CD4-positive, alpha-beta memory T cell (primary cell): ENCODE results near the gene ERC2. TPM values are rescaled to one million over a fixed set of nuclear protein-coding genes. Genes with fewer than 3 reads are reported as not detected.

ENCODE experiments used
- CTCF ChIA-PET: fragments of 350-600 bp; sonication (Branson Sonifier 250); formaldehyde crosslinking; loops from one replicate; lab custom pipeline; 2021; ENCODE audit warnings: inconsistent platforms; ENCODE audit not compliant: partially characterized antibody; lab: Charles Lee
- POLR2A ChIA-PET: fragments of 350-600 bp; sonication (Branson Sonifier 250); formaldehyde crosslinking; loops from one replicate; lab custom pipeline; 2021; ENCODE audit not compliant: partially characterized antibody; lab: Charles Lee
- DNase-seq, 5 donors: peaks; one replicate each; pipeline versions ENCODE4 v3.0.0 to v3.0.0-alpha.2; 2020 to 2022; ENCODE audit warnings: mixed read lengths in 1 of 5
- H3K27ac ChIP-seq: one replicate; pipeline ENCODE4 v1.7.0; 2013; ENCODE audit warnings: low read depth, low read length
- H3K27me3 ChIP-seq: 2 replicates; pipeline ENCODE4 v1.7.0; 2013; ENCODE audit warnings: mild to moderate bottlenecking, low read length, moderate library complexity; ENCODE audit not compliant: insufficient read depth
- H3K36me3 ChIP-seq: 2 replicates; pipeline ENCODE4 v1.7.0; 2013; ENCODE audit warnings: mild to moderate bottlenecking, low read length, moderate library complexity; ENCODE audit not compliant: insufficient read depth
- H3K4me1 ChIP-seq: 2 replicates; pipeline ENCODE4 v1.7.0; 2013; ENCODE audit warnings: mild to moderate bottlenecking, low read length, moderate library complexity; ENCODE audit not compliant: insufficient read depth
- H3K4me3 ChIP-seq, 2 donors: one replicate each; pipeline ENCODE4 v1.7.0; 2013; ENCODE audit warnings: low read length in 2 of 2, mild to moderate bottlenecking in 1 of 2
- H3K9me3 ChIP-seq, 2 donors: one replicate each; pipeline ENCODE4 v1.7.0; 2013; ENCODE audit warnings: low read length in 2 of 2, control low read depth in 1 of 2; ENCODE audit not compliant: control insufficient read depth in 1 of 2
- H3K27ac Mint-ChIP-seq, 7 donors: one replicate each; pipeline ENCODE4 v1.8.0; 2020 to 2021; ENCODE audit warnings: mixed read lengths in 7 of 7, mild to moderate bottlenecking in 6 of 7, inconsistent platforms in 3 of 7, moderate library complexity in 3 of 7
- H3K27me3 Mint-ChIP-seq, 2 donors: one replicate each; pipeline ENCODE4 v1.8.0; 2020 to 2021; ENCODE audit warnings: mixed read lengths in 2 of 2
- H3K36me3 Mint-ChIP-seq, 2 donors: one replicate each; pipeline ENCODE4 v1.8.0; 2020 to 2021; ENCODE audit warnings: mixed read lengths in 2 of 2, inconsistent platforms in 1 of 2, mild to moderate bottlenecking in 1 of 2
- H3K4me1 Mint-ChIP-seq, 4 donors: one replicate each; pipeline ENCODE4 v1.8.0; 2020 to 2021; ENCODE audit warnings: mixed read lengths in 4 of 4, mild to moderate bottlenecking in 1 of 4
- H3K4me3 Mint-ChIP-seq, 8 donors: one replicate each; pipeline ENCODE4 v1.8.0; 2020 to 2021; ENCODE audit warnings: mixed read lengths in 8 of 8, mild to moderate bottlenecking in 7 of 8, moderate library complexity in 6 of 8, inconsistent platforms in 3 of 8
- H3K9me3 Mint-ChIP-seq, 8 donors: one replicate each; pipeline ENCODE4 v1.8.0; 2020 to 2021; ENCODE audit warnings: mixed read lengths in 8 of 8, mild to moderate bottlenecking in 5 of 8, inconsistent platforms in 3 of 8, moderate library complexity in 1 of 8
- intact Hi-C: fragments of 100-400 bp; cut with micrococcal nuclease; formaldehyde crosslinking; loops from one replicate; pipeline ENCODE4 v1.15.1; 2023
- polyA plus RNA-seq, 2 donors: library from polyadenylated mRNA; unstranded; fragments of 300-500 nt; fragmentation: Illumina TruSeq; gene quantifications; one replicate each; pipeline ENCODE4 v1.2.3, GENCODE V29; 2021
- total RNA-seq, 2 experiments: library from RNA; stranded (reverse); gene quantifications; one replicate each; pipeline ENCODE4 v1.2.3, GENCODE V29; 2021

Gene ERC2
- total and polyA plus RNA-seq, 4 experiments from 2014 or later = not detected

DNA sequence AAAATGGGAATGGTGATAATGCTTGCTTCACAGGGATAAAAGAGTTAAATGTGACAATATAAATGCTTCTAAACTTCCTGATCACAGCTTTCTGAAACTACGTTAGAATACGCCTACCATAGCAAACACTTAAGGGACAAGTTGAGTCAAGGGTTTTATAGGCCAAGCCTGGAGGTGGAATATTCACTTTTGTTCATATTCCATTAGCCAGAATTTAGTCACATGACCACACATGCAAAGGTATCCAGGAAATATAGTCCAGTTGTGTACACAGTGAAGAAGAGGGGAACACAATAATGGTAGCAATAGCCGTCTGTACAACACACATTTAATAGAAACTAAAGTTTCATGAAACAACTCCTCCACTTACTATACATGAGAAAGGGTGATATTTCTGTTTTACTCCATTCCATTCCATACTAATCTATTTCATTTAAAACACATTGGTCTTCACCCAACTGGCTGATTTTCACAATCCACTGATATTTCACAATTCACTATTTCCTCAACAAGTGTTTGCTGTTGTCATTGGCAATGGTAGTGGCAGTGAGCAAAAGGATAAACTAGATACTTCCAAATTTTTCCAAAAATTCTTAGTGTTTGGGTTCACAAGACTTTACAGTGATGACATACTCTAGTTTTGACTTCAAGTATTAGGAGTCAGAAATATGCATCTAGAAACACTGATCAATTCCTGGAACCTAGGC lies 270.9 kb downstream of the ERC2 start:
- H3K36me3 Mint-ChIP-seq = no peaks in the 10 kb centered on the region
- no peaks in the 10 kb centered on the region for H3K9me3 ChIP-seq
- DNase-seq = no peak
- no peak overlapping the region for H3K27ac ChIP-seq
- ChIA-PET CTCF (no interaction called here), POLR2A (no interaction called here)
- no peaks in the 10 kb centered on the region for H3K4me1 ChIP-seq
- H3K9me3 Mint-ChIP-seq = peaks cover 0 to 2% (median 0%) of the 10 kb centered on the region in 8 donors
- no peaks in the 10 kb centered on the region for H3K27me3 ChIP-seq
- intact Hi-C loops = no loop called here
- no peaks in the 10 kb centered on the region for H3K36me3 ChIP-seq
- H3K27me3 Mint-ChIP-seq = no peaks in the 10 kb centered on the region
- H3K4me3 ChIP-seq = no peak overlapping the region
- H3K27ac Mint-ChIP-seq = no peak overlapping the region
- H3K4me3 Mint-ChIP-seq = no peak overlapping the region
- H3K4me1 Mint-ChIP-seq = no peaks in the 10 kb centered on the region

GRCh38 chr3:56196700-56197099 lies 271.6 kb downstream of the ERC2 start:
- H3K4me1 Mint-ChIP-seq = no peaks in the 10 kb centered on the region
- H3K27me3 Mint-ChIP-seq = no peaks in the 10 kb centered on the region
- H3K9me3 Mint-ChIP-seq = peaks cover 0 to 2% (median 0%) of the 10 kb centered on the region in 8 donors
- H3K4me3 ChIP-seq = no peak overlapping the region
- no peaks in the 10 kb centered on the region for H3K4me1 ChIP-seq
- no peak overlapping the region for H3K4me3 Mint-ChIP-seq
- H3K27ac Mint-ChIP-seq = no peak overlapping the region
- intact Hi-C loops = no loop called here
- ChIA-PET POLR2A (no interaction called here), CTCF (no interaction called here)
- H3K27me3 ChIP-seq = no peaks in the 10 kb centered on the region
- no peaks in the 10 kb centered on the region for H3K9me3 ChIP-seq
- H3K36me3 ChIP-seq = no peaks in the 10 kb centered on the region
- no peak overlapping the region for H3K27ac ChIP-seq
- no peaks in the 10 kb centered on the region for H3K36me3 Mint-ChIP-seq
- DNase-seq = no peak

DNA sequence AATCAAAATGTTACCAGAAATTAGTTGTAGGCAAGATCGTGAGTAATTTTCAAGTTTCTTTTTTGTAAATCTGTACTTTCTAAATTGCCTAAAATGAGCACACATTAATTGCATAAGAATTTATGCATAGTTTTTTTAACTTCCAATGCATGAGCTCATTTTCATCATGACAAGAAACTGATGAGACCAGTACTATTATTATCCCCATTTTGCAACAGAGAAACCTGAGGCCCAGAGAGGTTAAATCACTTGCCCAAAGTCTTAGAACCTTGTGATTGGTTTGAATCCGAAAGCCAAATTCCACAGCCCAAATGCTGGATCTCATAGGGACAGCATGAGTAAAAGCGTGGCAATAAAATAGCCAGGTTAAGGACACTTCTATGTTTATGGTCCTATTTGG lies 274.7 kb downstream of the ERC2 start:
- POLR2A ChIA-PET = no interaction called here

GRCh38 chr3:56192001-56192400 lies 276.3 kb downstream of the ERC2 start:
- Histone ChIP-seq H3K4me3 (no peak overlapping the region), H3K36me3 (no peaks in the 10 kb centered on the region), H3K27ac (no peak overlapping the region), H3K27me3 (no peaks in the 10 kb centered on the region), H3K4me1 (no peaks in the 10 kb centered on the region), H3K9me3 (no peaks in the 10 kb centered on the region)
- no peak overlapping the region for H3K4me3 Mint-ChIP-seq
- H3K27ac Mint-ChIP-seq = no peak overlapping the region
- H3K36me3 Mint-ChIP-seq = no peaks in the 10 kb centered on the region
- H3K9me3 Mint-ChIP-seq = peaks cover 0 to 2% (median 0%) of the 10 kb centered on the region in 8 donors
- ChIA-PET POLR2A (no interaction called here), CTCF (no interaction called here)
- intact Hi-C loops = no loop called here
- no peaks in the 10 kb centered on the region for H3K4me1 Mint-ChIP-seq
- no peak for DNase-seq
- peaks cover 0 to 1% of the 10 kb centered on the region in 2 donors for H3K27me3 Mint-ChIP-seq

More for the DNA sequence above, 274.7 kb downstream of the ERC2 start:
- Mint-ChIP-seq H3K27ac (no peak overlapping the region), H3K27me3 (no peaks in the 10 kb centered on the region), H3K4me3 (no peak overlapping the region), H3K36me3 (no peaks in the 10 kb centered on the region), H3K9me3 (peaks cover 0 to 2% (median 0%) of the 10 kb centered on the region in 8 donors), H3K4me1 (no peaks in the 10 kb centered on the region)
- intact Hi-C loops = no loop called here
- Histone ChIP-seq H3K27me3 (no peaks in the 10 kb centered on the region), H3K36me3 (no peaks in the 10 kb centered on the region), H3K27ac (no peak overlapping the region), H3K4me1 (no peaks in the 10 kb centered on the region), H3K4me3 (no peak overlapping the region), H3K9me3 (no peaks in the 10 kb centered on the region)
- no peak for DNase-seq
- CTCF ChIA-PET = no interaction called here

DNA sequence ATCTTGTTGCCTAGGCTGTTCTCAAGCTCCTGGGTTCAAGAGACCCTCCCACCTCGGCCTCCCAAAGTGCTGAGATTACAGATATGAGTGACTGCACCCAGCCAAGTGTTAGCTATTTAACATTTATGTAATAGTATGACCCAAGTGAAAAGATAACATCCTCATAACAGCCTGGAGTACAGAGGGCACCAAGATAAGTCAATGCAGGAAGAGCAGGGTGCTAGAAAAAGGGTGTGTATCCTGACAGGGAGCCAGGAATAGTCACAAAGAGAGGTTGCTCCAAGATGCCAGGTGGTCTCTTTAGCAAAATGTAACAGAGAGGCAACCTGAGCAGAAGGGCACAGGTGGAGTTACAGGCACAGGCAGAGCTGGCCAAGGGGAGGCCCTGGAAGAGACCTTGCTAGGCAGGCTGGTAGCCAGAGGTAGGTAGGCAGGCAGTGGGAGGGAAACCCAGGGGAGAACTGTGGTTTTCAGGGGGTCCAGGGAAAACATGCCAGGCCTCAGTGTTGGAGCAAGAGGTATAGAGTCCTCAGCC lies 277.4 kb downstream of the ERC2 start:
- H3K27me3 Mint-ChIP-seq = peaks cover 0 to 1% of the 10 kb centered on the region in 2 donors
- DNase-seq = no peak

DNA sequence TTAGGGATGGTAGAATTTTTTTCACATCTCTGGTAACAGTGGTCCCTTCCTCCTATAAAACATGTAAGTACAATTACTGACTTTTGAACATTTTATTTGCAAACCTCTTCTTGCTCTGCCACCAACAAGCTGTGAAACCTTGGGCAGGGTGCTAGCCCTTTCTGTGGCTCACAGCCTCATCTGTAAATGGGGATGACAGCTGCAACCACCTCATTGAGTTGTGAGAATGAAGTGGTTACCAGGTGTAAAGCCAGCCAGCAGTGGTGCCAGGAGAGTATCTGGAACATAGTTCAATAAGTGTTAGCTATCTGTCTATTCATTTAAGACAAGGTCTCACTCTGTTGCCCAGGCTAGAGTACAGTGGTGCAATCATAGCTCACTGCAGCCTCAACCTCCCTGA lies 278.1 kb downstream of the ERC2 start:
- Histone ChIP-seq H3K36me3 (no peaks in the 10 kb centered on the region), H3K4me3 (no peak overlapping the region), H3K4me1 (no peaks in the 10 kb centered on the region), H3K27ac (no peak overlapping the region), H3K27me3 (no peaks in the 10 kb centered on the region), H3K9me3 (no peaks in the 10 kb centered on the region)
- Mint-ChIP-seq H3K9me3 (no peaks in the 10 kb centered on the region), H3K4me1 (no peaks in the 10 kb centered on the region), H3K36me3 (no peaks in the 10 kb centered on the region), H3K27me3 (peaks cover 0 to 1% of the 10 kb centered on the region in 2 donors), H3K27ac (no peak overlapping the region), H3K4me3 (no peak overlapping the region)
- no peak for DNase-seq
- ChIA-PET POLR2A (no interaction called here), CTCF (no interaction called here)
- intact Hi-C loops = no loop called here

More for the DNA sequence above, 277.4 kb downstream of the ERC2 start:
- H3K9me3 Mint-ChIP-seq = peaks cover 0 to 2% (median 0%) of the 10 kb centered on the region in 8 donors
- no peaks in the 10 kb centered on the region for H3K9me3 ChIP-seq
- no peak overlapping the region for H3K27ac ChIP-seq
- intact Hi-C loops = no loop called here
- no peaks in the 10 kb centered on the region for H3K36me3 Mint-ChIP-seq
- H3K4me3 ChIP-seq = no peak overlapping the region
- no peaks in the 10 kb centered on the region for H3K4me1 Mint-ChIP-seq
- POLR2A ChIA-PET = no interaction called here
- H3K27ac Mint-ChIP-seq = peak overlapping the region in 1 of 7 donors; percentile 5
- H3K4me3 Mint-ChIP-seq = no peak overlapping the region
- no peaks in the 10 kb centered on the region for H3K27me3 ChIP-seq
- H3K36me3 ChIP-seq = no peaks in the 10 kb centered on the region
- CTCF ChIA-PET = no interaction called here
- no peaks in the 10 kb centered on the region for H3K4me1 ChIP-seq

DNA sequence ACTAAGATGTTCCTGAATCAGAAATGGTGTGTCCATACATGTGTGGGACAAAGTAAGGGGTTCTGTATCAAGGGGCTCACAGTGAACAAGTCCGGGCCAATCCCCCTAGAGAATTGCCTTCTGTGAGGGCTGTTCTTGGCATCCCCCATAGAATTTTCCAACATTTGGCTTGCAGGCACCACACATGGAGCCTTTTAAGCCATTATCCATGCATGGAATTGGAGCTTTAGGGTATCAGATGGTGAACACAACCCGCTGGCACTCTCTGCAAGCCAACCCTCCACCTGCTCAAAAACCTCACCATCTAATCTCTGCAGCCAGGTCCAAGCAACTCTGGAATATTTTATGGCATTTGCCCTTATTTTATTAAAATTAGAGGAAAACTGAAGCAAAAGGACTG lies 278.7 kb downstream of the ERC2 start:
- no peak overlapping the region for H3K4me3 ChIP-seq
- ChIA-PET CTCF (no interaction called here), POLR2A (no interaction called here)
- no peaks in the 10 kb centered on the region for H3K36me3 ChIP-seq
- H3K27ac ChIP-seq = no peak overlapping the region
- H3K27me3 ChIP-seq = no peaks in the 10 kb centered on the region
- Mint-ChIP-seq H3K4me3 (no peak overlapping the region), H3K4me1 (no peaks in the 10 kb centered on the region), H3K27me3 (peaks cover 0 to 1% of the 10 kb centered on the region in 2 donors), H3K36me3 (no peaks in the 10 kb centered on the region), H3K27ac (no peak overlapping the region), H3K9me3 (no peaks in the 10 kb centered on the region)
- DNase-seq = no peak
- no peaks in the 10 kb centered on the region for H3K9me3 ChIP-seq
- intact Hi-C loops = no loop called here
- no peaks in the 10 kb centered on the region for H3K4me1 ChIP-seq
